Central memory CD4-positive, alpha-beta T cell (primary cell): ENCODE data around the gene ZNF654.
"Not testable (repeated sequence)": the region's sequence is repeated elsewhere in the genome, so short reads cannot be mapped to it uniquely, and the experiment has no call there.

Experiments
- DNase-seq: peaks from one replicate; pipeline ENCODE4 v3.0.0; 2022

The ZNF654 gene

GRCh38 chr3:88061746-88062145 is 2.7 kb downstream of the ZNF654 start:
- DNase-seq = no peak

GRCh38 chr3:88075072-88075471 is 16.0 kb downstream of the ZNF654 start:
- no peak for DNase-seq

GRCh38 chr3:88075497-88075896 is 16.4 kb downstream of the ZNF654 start:
- DNase-seq = no peak

GRCh38 chr3:88076712-88077111 is 17.7 kb downstream of the ZNF654 start:
- DNase-seq = no peak

GRCh38 chr3:88078932-88079331 is 19.9 kb downstream of the ZNF654 start:
- no peak for DNase-seq

- DNase-seq = no peak
These were observed 23.8 kb downstream of the ZNF654 start for GRCh38 chr3:88082854-88083253.

- DNase-seq = no peak
These were observed 25.0 kb downstream of the ZNF654 start for GRCh38 chr3:88084097-88084501.

- DNase-seq = no peak
These were observed 31.6 kb downstream of the ZNF654 start for GRCh38 chr3:88090681-88091080.

GRCh38 chr3:88092270-88092669 is 33.2 kb downstream of the ZNF654 start:
- no peak for DNase-seq

GRCh38 chr3:88093266-88093665 is 34.2 kb downstream of the ZNF654 start:
- no peak for DNase-seq

GRCh38 chr3:88101142-88101541 is 42.1 kb downstream of the ZNF654 start:
- DNase-seq = no peak

- DNase-seq = no peak
These were observed 46.3 kb downstream of the ZNF654 start for GRCh38 chr3:88105325-88105724.

- no peak for DNase-seq
These were observed 53.2 kb downstream of the ZNF654 start for GRCh38 chr3:88112289-88112688.

- peak; percentile 58 for DNase-seq
These were observed 54.5 kb downstream of the ZNF654 start for GRCh38 chr3:88113311-88114162.

GRCh38 chr3:88114878-88115549 is 56.0 kb downstream of the ZNF654 start:
- DNase-seq = no peak

GRCh38 chr3:88117683-88118082 is 58.6 kb downstream of the ZNF654 start:
- no peak for DNase-seq

GRCh38 chr3:88118603-88119002 is 59.5 kb downstream of the ZNF654 start:
- not testable (repeated sequence) for DNase-seq

GRCh38 chr3:88123526-88123925 is 64.5 kb downstream of the ZNF654 start:
- no peak for DNase-seq

- no peak for DNase-seq
These were observed 72.6 kb downstream of the ZNF654 start for GRCh38 chr3:88131695-88132094.

- no peak for DNase-seq
These were observed 73.8 kb downstream of the ZNF654 start for GRCh38 chr3:88132894-88133293.

GRCh38 chr3:88133711-88134263 is 74.7 kb downstream of the ZNF654 start:
- DNase-seq = no peak

GRCh38 chr3:88137836-88138235 is 78.8 kb downstream of the ZNF654 start:
- DNase-seq = no peak

GRCh38 chr3:88141458-88142083 is 82.5 kb downstream of the ZNF654 start:
- no peak for DNase-seq
